Sigmoid colon (tissue), 4 donors: ENCODE results near the gene UBASH3A.

Experiments
- CTCF ChIP-seq, 4 experiments: fragments of 450-650 bp in 3 of 4; fragments of 200-600 bp in 1 of 4; IDR thresholded peaks; one replicate each; pipeline ENCODE4 v1.5.1; 2016 to 2019; ENCODE audit warnings: antibody characterized with exemption in 4 of 4, mild to moderate bottlenecking in 3 of 4, moderate library complexity in 2 of 4
- POLR2A ChIP-seq, 2 donors: fragments of 450-650 bp; IDR thresholded peaks; one replicate each; pipeline ENCODE4 v1.6.1; 2016; ENCODE audit warnings: antibody characterized with exemption in 2 of 2, mild to moderate bottlenecking in 2 of 2, moderate library complexity in 2 of 2
- POLR2AphosphoS5 ChIP-seq, 4 donors: sonication (generic); formaldehyde crosslinking; IDR thresholded peaks; one replicate each; pipeline ENCODE4 v1.6.1; 2017; ENCODE audit warnings: antibody characterized with exemption in 4 of 4

DNA sequence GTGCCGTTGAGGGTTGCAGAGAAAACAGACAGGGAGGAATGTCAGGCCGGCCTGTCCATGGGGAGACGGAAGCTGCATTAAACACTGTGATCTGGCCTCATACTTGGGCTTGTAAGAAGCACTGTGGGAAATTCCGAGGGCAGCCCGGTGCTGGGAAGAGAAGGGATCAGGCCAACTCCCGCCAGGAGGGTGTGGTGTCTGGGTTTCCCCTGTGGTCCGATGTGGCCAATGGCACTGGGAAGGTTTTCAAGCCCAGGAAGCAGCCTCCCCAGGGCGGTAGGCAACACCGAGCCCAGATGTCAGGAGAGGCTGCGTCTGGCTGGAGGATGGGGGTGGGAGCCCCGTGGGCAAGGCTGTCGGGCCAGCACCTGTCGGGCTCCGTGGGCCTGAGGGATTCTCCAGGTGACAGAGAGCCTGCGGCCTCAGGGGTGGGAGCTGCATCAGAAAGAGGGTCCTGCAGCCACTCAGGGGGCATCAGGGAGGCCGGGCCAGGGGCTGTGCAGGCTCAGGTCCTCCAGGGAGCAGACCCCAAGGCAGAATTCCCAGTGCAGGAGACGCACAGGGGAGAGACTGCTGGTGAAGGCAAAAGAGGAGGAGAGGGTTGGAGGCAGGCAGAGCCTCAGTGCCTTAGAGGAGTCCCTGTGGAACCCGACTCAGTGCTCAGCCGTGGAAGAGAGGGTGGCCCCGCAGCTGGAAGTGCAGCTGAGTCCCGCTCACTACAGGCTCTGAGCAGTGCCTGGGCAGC is 8.4 kb downstream of the UBASH3A start:
- TF ChIP-seq POLR2A (IDR thresholded peaks at IDR 0.05), result no peak
- TF ChIP-seq CTCF (IDR thresholded peaks at IDR 0.05), result no peak
- TF ChIP-seq POLR2AphosphoS5 (IDR thresholded peaks at IDR 0.05), result no peak
